ENCODE data around the gene TIMM50.
"Not testable (repeated sequence)": the region's sequence is repeated elsewhere in the genome, so short reads cannot be mapped to it uniquely, and the experiment has no call there.

The TIMM50 gene

DNA sequence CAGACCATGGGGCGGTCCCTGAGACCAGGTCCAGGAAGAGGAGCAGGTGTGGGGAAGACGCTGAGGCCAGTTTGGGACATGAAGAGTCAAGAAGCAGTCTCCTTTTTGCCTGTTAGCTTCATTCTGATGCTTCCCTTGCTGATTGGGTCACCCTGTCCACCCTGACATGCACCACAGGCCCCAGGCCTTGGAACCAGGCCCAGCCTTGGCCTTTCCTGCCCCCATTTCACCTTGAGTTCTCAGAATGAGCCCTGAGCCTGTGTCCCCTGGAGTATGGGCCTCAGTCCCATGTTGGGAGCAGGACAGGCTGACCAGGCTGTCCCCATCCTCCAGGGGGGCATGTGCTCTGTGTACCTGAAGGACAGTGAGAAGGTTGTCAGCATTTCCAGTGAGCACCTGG lies 4.9 kb upstream of the TIMM50 start:
- no peak overlapping the region for H3K4me3 ChIP-seq (ENCODE audit: control insufficient read depth, low read depth, low read length)
- DNase-seq (ENCODE audit: low read depth): no peak
- TF ChIP-seq, protein P1, sequence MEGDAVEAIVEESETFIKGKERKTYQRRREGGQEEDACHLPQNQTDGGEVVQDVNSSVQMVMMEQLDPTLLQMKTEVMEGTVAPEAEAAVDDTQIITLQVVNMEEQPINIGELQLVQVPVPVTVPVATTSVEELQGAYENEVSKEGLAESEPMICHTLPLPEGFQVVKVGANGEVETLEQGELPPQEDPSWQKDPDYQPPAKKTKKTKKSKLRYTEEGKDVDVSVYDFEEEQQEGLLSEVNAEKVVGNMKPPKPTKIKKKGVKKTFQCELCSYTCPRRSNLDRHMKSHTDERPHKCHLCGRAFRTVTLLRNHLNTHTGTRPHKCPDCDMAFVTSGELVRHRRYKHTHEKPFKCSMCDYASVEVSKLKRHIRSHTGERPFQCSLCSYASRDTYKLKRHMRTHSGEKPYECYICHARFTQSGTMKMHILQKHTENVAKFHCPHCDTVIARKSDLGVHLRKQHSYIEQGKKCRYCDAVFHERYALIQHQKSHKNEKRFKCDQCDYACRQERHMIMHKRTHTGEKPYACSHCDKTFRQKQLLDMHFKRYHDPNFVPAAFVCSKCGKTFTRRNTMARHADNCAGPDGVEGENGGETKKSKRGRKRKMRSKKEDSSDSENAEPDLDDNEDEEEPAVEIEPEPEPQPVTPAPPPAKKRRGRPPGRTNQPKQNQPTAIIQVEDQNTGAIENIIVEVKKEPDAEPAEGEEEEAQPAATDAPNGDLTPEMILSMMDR (conservative IDR thresholded peaks at IDR 0.05; ENCODE audit: control insufficient read depth, insufficient read depth, low read depth, low read length): no peak

DNA sequence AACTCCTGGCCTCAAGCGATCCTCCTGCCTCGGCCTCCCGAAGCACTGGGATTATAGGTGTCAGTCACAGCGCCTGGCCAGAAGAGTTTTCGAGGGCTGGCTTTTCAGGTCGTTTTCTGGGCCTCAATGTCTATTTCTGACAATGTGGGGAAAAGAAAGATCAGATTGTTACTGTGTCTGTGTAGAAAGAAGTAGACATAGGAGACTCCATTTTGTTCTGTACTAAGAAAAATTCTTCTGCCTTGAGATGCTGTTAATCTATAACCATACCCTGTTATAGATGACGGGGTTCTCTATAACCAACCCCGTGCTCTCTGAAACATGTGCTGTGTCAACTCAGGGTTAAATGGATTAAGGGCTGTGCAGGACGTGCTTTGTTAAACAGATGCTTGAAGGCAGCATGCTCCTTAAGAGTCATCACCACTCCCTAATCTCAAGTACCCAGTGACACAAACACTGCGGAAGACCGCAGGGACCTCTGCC lies 1.3 kb upstream of the TIMM50 start:
- DNase-seq (ENCODE audit: low read depth); H3K4me3 ChIP-seq (ENCODE audit: control insufficient read depth, low read depth, low read length): not testable (repeated sequence)

GRCh38 chr19:39479916-39480315 lies 722 bp upstream of the TIMM50 start:
- TF ChIP-seq, protein P1 (conservative IDR thresholded peaks at IDR 0.05; ENCODE audit: control insufficient read depth, insufficient read depth, low read depth, low read length): no peak
- peak overlapping the region; percentile 50 for H3K4me3 ChIP-seq (ENCODE audit: control insufficient read depth, low read depth, low read length)
- DNase-seq (ENCODE audit: low read depth): no peak

DNA sequence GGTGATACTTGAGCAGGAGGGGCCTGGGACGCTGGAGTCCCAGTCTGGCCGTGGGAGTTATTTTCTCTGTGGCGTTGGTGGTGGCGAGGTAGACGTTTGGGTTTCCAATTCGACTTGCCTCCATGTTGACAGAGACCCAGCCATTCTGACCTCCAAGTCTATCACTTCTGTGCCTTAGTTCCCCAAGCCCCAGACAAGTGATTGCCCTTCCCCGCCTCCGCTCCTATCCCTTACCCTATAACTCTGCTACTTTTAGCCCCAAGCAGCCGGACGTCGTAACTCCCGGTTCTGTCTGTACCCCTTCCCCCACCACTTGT lies 549 bp downstream of the TIMM50 start:
- DNase-seq (ENCODE audit: low read depth): no peak
- TF ChIP-seq, protein P1 (conservative IDR thresholded peaks at IDR 0.05; ENCODE audit: control insufficient read depth, insufficient read depth, low read depth, low read length): no peak

GRCh38 chr19:39481676-39482075 lies 1.0 kb downstream of the TIMM50 start:
- no peak for DNase-seq (ENCODE audit: low read depth)
- TF ChIP-seq, protein P1 (conservative IDR thresholded peaks at IDR 0.05; ENCODE audit: control insufficient read depth, insufficient read depth, low read depth, low read length): no peak
- peak overlapping the region; percentile 99 for H3K4me3 ChIP-seq (ENCODE audit: control insufficient read depth, low read depth, low read length)

More for the DNA sequence above, 549 bp downstream of the TIMM50 start:
- peak overlapping the region; percentile 99 for H3K4me3 ChIP-seq (ENCODE audit: control insufficient read depth, low read depth, low read length)

GRCh38 chr19:39483141-39483540 lies 2.5 kb downstream of the TIMM50 start:
- no peak overlapping the region for H3K4me3 ChIP-seq (ENCODE audit: control insufficient read depth, low read depth, low read length)
- TF ChIP-seq, protein P1 (conservative IDR thresholded peaks at IDR 0.05; ENCODE audit: control insufficient read depth, insufficient read depth, low read depth, low read length): no peak

DNA sequence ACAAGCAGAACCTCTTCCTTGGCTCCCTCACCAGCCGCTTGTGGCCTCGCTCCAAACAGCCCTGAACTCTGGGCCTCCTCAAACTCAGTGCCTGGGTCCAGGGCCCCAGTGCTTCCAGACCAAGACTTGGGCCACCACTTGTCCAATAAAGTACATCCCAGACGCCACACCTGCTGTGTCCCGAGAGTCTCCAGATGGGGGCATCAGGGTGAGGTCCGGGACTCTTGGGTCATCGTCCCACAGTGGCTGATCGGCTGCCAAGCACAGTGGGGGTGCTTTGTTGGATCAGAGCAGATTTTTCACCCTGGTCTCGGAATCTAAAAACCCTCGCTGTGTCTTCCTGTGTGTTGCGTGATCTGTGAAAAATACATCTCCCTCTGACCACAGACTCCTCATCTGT lies 9.1 kb downstream of the TIMM50 start:
- no peak overlapping the region for H3K4me3 ChIP-seq (ENCODE audit: control insufficient read depth, low read depth, low read length)
- TF ChIP-seq, protein P1 (conservative IDR thresholded peaks at IDR 0.05; ENCODE audit: control insufficient read depth, insufficient read depth, low read depth, low read length): no peak
- no peak for DNase-seq (ENCODE audit: low read depth)

More at GRCh38 chr19:39483141-39483540, 2.5 kb downstream of the TIMM50 start:
- DNase-seq (ENCODE audit: low read depth): no peak
